ENCODE data around the gene PLEKHA3. TPM values are rescaled to one million over a fixed set of nuclear protein-coding genes. Genes with fewer than 3 reads are reported as not detected.

Gene PLEKHA3
- total and polyA plus RNA-seq, 9 of the 15 experiments (the other 6 are each of a cell fraction or from before 2014, with no cell fraction given), result 2.3 to 23.4 (median 10.5) TPM

GRCh38 chr2:178506949-178507348 is 26.7 kb downstream of the PLEKHA3 start:
- intact Hi-C loops (cut with micrococcal nuclease) (no loop called here), in situ Hi-C loops (cut with MboI) (no loop called here)
- no peak overlapping the region for H3K9ac ChIP-seq (ENCODE audit: insufficient read depth in 1 of 2, low read depth in 2 of 2, low read length in 2 of 2)
- no peaks in the 10 kb centered on the region for H3K9me1 ChIP-seq (ENCODE audit: control insufficient read depth, insufficient read depth, low read length)
- ATAC-seq (no peak), FAIRE-seq (no peak), DNase-seq (ENCODE audit: extremely low read depth in 1 of 4, low spot score in 3 of 4) (no peak)
- H4K20me1 ChIP-seq (replicated peaks; ENCODE audit: control insufficient read depth, insufficient read depth, low read length), result no peaks in the 10 kb centered on the region
- WGBS (ENCODE audit: insufficient coverage, low coverage, missing lambda C conversion rate), result 76% methylated on average over 1 of the region's 1 CpG
- no peak overlapping the region for H2AFZ ChIP-seq (ENCODE audit: low read depth, low read length)
- no peaks in the 10 kb centered on the region for H3K4me1 ChIP-seq (replicated peaks in 1 of 2; ENCODE audit: control insufficient read depth in 2 of 2, insufficient read depth in 2 of 2, low read length in 2 of 2)
- no peak overlapping the region for H3K27ac ChIP-seq (ENCODE audit: extremely low read depth, low read depth, low read length)
- H3K79me2 ChIP-seq (ENCODE audit: control insufficient read depth, insufficient read depth, low read length), result no peaks in the 10 kb centered on the region
- ChIA-PET CTCF (ENCODE audit: low intra/inter-chr PET ratio) (no interaction called here), POLR2A (interaction anchor here (0.8 to 1.3 kb wide), 2 partner anchors 14 to 15 kb away, joined by 3 read pairs; no protein-coding TSS in a partner anchor)
- H3K27me3 ChIP-seq (ENCODE audit: control insufficient read depth in 2 of 2, insufficient read depth in 2 of 2, low read length in 2 of 2), result no peaks in the 10 kb centered on the region
- no TSS peak for BruUV-seq (replicated peaks)
- H3K4me3 ChIP-seq, result no peak overlapping the region
- no peak for TF ChIP-seq ASH1L (IDR thresholded peaks at IDR 0.05; ENCODE audit: borderline replicate concordance, low read depth, partially characterized antibody)
- TF ChIP-seq ZNF316 (IDR thresholded peaks at IDR 0.05), result 0 out of 2 replicates have a peak, but pooled peaks have one; percentile 43
- H3K4me2 ChIP-seq (ENCODE audit: insufficient read depth, low read length), result no peak overlapping the region
- H3K9me3 ChIP-seq (replicated peaks; ENCODE audit: control insufficient read depth, insufficient read depth, low read depth, low read length), result no peaks in the 10 kb centered on the region
- peaks cover 30% of the 10 kb centered on the region for H3K36me3 ChIP-seq (ENCODE audit: control insufficient read depth, insufficient read depth, low read length)

- peaks cover 14% of the 10 kb centered on the region; the same call in 2 of the 3 replicates for H3K36me3 ChIP-seq (ENCODE audit: control insufficient read depth, insufficient read depth, low read length)
- no peaks in the 10 kb centered on the region for H3K79me2 ChIP-seq (ENCODE audit: control insufficient read depth, insufficient read depth, low read length)
- H3K27me3 ChIP-seq (ENCODE audit: control insufficient read depth in 2 of 2, insufficient read depth in 2 of 2, low read length in 2 of 2), result no peaks in the 10 kb centered on the region
- 89% methylated on average over 2 of the region's 2 CpGs for WGBS (ENCODE audit: insufficient coverage, low coverage, missing lambda C conversion rate)
- in situ Hi-C loops (cut with MboI), result no loop called here
- intact Hi-C loops (cut with micrococcal nuclease), result no loop called here
- no peak overlapping the region for H3K27ac ChIP-seq (ENCODE audit: extremely low read depth, low read depth, low read length)
- no peak overlapping the region for H3K4me2 ChIP-seq (ENCODE audit: insufficient read depth, low read length)
- no peaks in the 10 kb centered on the region for H3K9me1 ChIP-seq (ENCODE audit: control insufficient read depth, insufficient read depth, low read length)
- no peaks in the 10 kb centered on the region for H4K20me1 ChIP-seq (replicated peaks; ENCODE audit: control insufficient read depth, insufficient read depth, low read length)
- no peak overlapping the region for H3K4me3 ChIP-seq
- peak; percentile 21; the same call in 1 of the 3 replicates for ATAC-seq
- ChIA-PET CTCF (ENCODE audit: low intra/inter-chr PET ratio) (no interaction called here), POLR2A (interaction anchor here (0.7 to 1.2 kb wide), 2 partner anchors 10 to 15 kb away, joined by 3 to 5 read pairs; no protein-coding TSS in a partner anchor)
- H3K9ac ChIP-seq (ENCODE audit: insufficient read depth in 1 of 2, low read depth in 2 of 2, low read length in 2 of 2), result no peak overlapping the region
- no peak for FAIRE-seq
- no TSS peak for BruUV-seq (replicated peaks)
- H2AFZ ChIP-seq (ENCODE audit: low read depth, low read length), result no peak overlapping the region
- DNase-seq (ENCODE audit: extremely low read depth in 1 of 4, low spot score in 3 of 4), result no peak
- H3K4me1 ChIP-seq (replicated peaks in 1 of 2; ENCODE audit: control insufficient read depth in 2 of 2, insufficient read depth in 2 of 2, low read length in 2 of 2), result no peaks in the 10 kb centered on the region
- no peaks in the 10 kb centered on the region for H3K9me3 ChIP-seq (replicated peaks; ENCODE audit: control insufficient read depth, insufficient read depth, low read depth, low read length)
- TF ChIP-seq TEAD2 (tag; IDR thresholded peaks at IDR 0.05), result no peak
- no peak for TF ChIP-seq ELK1 (CRISPR knock-in tag; IDR thresholded peaks at IDR 0.05)
- no peak for TF ChIP-seq THRB (CRISPR knock-in tag; conservative IDR thresholded peaks at IDR 0.05)
- TF ChIP-seq SMAD4 (CRISPR knock-in tag; conservative IDR thresholded peaks at IDR 0.05), result no peak
- TF ChIP-seq CREBBP (IDR thresholded peaks at IDR 0.05; ENCODE audit: low read depth, low read length), result no peak
- TF ChIP-seq PHB2 (IDR thresholded peaks at IDR 0.05; ENCODE audit: low read depth), result no peak
- no peak for TF ChIP-seq ATF4 (CRISPR knock-in tag; IDR thresholded peaks at IDR 0.05)
- TF ChIP-seq HDAC8 (tag; IDR thresholded peaks at IDR 0.05), result no peak
- no peak for TF ChIP-seq POLR3A (IDR thresholded peaks at IDR 0.05; ENCODE audit: borderline replicate concordance, extremely low read depth, insufficient read depth, insufficient read length)
- TF ChIP-seq MXI1 (IDR thresholded peaks at IDR 0.05; ENCODE audit: low read depth, low read length), result no peak
- TF ChIP-seq CGGBP1 (CRISPR knock-in tag; IDR thresholded peaks at IDR 0.05), result no peak
Measured at GRCh38 chr2:178508646-178509045, 28.4 kb downstream of the PLEKHA3 start.
